B cell (primary cell): ENCODE measurements around the gene TMEM208.

Source experiments
- EZH2 ChIP-seq: IDR thresholded peaks from 2 replicates; pipeline ENCODE4 v1.6.1; 2012; ENCODE audit warnings: borderline replicate concordance, low read depth, mild to moderate bottlenecking, moderate library complexity, low read length; ENCODE audit not compliant: insufficient read depth, poor library complexity, severe bottlenecking
- TF ChIP-seq, protein P1 (sequence below): fragments of 200-600 bp; IDR thresholded peaks from one replicate; pipeline ENCODE4 v1.8.0; 2022; ENCODE audit warnings: antibody characterized with exemption, mild to moderate bottlenecking

DNA sequence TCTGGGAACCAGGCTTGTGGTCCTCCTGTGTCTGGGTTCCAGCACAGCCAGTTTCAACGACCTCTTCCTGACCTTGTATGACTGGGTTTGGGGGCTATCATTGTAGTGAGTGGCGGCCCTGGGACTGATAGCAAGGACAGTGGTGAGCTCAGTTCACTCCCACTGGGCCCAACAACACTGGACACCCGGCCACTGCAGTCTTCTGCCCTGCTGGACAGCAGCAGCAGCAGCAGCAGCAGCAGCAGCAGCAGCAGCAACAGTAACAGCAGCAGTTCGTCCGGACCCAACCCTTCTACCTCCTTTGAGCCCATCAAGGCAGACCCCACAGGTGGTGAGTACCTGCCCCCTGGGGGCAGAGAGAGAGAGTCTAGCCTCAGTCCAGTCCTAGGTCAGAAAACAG, 31.3 kb upstream of the TMEM208 start:
- TF ChIP-seq, protein P1, sequence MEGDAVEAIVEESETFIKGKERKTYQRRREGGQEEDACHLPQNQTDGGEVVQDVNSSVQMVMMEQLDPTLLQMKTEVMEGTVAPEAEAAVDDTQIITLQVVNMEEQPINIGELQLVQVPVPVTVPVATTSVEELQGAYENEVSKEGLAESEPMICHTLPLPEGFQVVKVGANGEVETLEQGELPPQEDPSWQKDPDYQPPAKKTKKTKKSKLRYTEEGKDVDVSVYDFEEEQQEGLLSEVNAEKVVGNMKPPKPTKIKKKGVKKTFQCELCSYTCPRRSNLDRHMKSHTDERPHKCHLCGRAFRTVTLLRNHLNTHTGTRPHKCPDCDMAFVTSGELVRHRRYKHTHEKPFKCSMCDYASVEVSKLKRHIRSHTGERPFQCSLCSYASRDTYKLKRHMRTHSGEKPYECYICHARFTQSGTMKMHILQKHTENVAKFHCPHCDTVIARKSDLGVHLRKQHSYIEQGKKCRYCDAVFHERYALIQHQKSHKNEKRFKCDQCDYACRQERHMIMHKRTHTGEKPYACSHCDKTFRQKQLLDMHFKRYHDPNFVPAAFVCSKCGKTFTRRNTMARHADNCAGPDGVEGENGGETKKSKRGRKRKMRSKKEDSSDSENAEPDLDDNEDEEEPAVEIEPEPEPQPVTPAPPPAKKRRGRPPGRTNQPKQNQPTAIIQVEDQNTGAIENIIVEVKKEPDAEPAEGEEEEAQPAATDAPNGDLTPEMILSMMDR: no peak
- TF ChIP-seq EZH2: no peak
